ENCODE measurements around the gene INSR.
"Not testable (repeated sequence)": the region's sequence is repeated elsewhere in the genome, so short reads cannot be mapped to it uniquely, and the experiment has no call there.

The INSR gene

DNA sequence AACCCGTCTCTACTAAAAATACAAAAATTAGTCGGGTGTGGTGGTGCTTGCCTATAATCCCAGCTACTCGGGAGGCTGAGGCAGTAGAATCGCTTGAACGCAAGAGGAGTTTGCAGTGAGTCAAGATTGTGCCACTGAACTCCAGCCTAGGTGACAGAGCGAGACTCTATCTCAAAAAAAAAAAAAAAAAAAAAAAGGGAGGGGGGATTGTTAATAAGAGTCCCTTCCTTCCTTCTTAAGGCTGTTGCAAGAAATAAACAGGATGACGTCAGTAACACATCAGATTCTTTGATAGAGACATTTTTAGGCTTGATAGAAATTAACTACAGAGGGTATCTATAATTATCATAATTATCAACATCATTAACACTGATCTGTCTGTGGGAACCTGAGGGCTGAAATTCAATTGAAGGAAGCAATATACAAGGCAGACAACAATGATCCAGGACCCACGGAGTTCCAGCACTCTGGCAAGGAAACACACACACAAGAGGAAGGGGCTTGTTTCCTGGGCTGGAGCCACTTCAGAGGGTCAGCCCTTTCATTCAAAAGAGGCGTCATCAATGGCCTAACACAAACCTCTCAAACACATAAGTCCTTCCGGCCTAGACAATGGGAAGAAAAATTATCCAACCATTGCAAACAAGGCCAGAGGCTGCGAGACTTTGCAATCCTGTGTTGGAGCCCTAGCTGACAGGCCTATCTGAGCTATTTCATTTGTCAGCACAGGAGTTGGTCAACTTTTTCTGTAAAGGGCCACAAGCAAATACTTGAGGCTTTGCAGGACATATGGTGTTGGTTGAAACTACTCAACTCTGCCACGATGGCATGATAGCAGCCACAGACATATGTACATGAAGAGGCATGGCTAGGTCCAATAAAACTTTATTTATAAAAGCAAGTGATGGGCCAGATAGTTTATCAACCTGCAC lies 105.2 kb downstream of the INSR start:
- peak; percentile 41 for DNase-seq

DNA sequence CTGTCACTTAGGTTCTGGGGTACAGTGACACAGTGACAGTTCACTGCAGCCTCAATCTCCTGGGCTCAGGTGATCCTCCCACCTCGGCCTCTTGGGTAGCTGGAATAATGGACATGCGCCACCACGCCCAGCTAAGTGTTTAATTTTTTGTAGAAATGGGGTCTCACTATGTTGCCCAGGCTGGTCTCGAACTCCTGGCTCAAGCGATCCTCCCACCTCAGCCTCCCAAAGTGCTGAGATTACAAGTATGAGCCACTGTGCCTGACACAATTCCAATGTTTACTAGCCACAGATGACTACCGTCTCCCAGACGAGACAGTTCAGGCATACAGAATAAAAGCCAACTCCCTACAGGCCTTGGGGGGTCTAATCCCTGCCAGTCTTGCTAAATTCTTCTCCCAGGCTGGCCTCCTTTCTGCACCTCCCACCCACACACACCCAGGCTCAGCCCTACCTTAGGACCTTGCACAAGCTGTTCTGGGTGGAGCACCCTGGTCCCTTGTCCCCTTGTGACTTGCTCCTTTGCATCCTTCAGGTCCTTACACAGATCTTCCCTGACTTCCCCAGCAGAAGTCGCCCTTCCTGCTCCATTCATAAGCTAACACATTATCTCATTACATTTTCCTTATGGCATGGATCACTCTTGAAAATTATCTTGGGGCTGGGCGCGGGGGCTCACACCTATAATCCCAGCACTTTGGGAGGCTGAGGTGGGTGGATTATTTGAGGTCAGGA lies 106.4 kb downstream of the INSR start:
- no peak for DNase-seq

DNA sequence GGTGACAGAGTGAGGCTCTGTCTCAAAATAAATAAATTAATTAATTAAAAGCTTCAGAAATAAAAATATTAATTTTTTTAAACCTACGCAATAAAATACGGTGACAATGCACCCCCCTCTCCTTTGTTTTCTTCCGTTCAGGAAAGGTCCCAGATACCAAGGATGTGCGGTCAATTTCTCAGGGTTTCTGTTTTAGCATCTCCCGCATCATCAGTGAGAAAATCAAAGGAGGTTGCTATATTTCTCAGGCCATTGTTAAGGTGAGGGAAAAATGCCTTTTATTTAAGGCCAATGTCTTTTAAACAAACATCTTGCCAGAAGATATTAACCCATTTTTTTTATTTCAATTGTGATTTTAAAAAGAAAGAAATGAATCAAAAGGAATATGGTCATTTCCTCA lies 111.7 kb downstream of the INSR start:
- DNase-seq: no peak

DNA sequence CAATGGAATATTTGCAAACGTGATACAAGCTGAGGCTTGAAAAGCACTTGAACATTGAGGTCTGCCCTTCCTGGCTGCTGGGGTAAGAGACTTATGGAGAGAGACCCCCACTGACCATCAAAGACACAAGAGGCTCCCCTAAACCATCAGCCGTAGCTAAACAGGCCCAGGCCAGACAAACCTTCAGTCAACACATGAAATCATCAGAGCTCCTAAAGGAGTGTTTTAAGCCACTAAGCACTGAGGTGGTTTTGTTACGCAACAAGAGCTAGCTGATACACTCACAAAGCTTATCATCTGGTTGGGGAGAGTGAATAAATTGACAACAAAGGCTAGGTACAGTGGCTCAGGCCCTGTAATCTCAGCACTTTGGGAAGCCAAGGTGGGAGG lies 114.3 kb downstream of the INSR start:
- DNase-seq: no peak

DNA sequence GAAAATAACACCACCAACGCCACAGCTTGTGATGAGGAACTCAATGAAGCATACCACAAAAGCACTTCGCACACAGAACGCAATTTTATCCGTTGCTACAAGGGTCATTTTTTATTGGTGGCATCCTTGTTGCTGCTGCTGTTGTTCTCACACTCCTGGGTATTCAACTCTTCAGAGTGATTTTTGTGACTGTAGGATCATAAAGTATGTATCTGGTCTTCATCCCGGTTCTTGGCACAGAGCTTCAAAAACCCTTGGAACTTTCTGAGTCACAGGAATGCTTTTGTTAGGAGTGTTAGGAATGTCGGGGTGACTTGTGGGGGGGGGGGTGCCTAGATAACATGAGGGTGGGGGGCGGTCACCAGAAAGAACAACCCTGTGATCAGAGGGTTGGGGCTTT lies 116.3 kb downstream of the INSR start:
- no peak for DNase-seq

DNA sequence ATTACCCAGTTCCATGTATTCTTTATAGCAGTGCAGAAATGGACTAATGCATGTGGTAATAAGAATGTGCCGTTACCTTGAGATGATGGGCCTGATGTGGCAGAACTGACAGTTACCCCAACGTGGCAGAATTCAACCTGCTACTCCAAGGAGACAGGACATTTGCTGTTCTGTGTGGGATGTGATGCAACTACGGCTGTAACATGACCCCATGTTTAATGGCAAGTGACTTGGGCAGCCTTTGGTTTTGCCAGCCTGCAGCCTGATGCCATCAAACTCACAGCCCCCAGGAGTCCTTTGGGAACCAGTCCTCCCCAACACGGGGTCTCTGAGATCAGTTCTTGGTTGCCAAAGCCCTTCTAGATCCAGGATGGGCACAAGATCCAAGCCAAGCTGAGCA lies 117.4 kb downstream of the INSR start:
- no peak for DNase-seq

DNA sequence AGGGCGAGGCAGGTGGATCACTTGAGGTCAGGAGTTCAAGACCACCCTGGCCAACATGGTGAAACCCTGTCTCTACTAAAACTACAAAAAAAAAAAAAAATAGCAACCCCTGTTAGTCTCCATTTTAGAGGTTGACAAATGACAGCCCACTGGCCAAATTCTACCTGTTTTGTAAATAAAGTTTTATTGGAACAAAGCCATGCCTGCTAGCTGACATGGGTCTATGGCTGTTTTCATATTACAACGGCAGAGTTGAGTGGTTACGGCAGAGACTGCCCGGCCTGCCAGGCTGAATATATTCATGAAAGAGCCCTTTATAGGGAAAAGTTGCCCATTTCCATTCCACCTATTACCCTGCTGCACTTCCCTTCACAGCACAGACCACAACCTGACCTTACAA lies 121.4 kb downstream of the INSR start:
- DNase-seq: no peak

DNA sequence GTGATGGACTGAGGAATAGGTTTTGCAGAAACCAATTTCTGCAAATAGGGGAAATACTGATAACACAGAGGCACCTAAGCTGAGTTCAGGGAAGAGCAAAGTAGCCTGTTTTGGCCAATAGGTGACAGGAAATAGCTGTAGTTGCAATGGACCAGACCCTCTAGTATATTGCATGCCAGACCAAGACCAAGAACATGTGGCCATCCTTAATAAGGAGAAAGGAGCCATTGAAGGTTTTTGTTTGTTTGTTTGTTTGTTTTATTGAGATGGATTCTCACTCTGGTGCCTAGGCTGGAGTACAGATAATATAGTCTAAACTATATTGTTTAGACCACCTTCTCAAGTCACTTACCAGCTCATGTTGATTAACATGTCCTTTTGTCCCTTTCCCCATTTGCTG lies 123.2 kb downstream of the INSR start:
- no peak for DNase-seq

DNA sequence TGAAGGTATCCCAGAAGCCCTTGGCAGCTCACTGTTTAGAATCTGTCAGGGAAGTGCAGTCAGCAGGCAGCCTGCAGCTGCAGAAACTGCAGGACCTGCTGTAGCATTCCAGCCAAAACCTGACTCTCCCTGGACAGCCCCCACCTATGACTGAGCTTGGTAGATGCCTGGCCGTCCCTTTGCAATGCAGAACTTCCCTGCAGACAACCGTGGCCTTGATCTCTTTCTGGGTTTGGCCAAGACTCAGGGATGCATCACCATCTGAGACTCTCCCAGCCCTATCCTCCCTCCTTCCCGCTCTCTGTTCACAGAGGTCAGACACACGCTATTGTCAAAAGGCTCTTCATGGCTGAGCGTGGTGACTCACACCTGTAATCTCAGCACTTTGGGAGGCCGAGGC lies 125.3 kb downstream of the INSR start:
- DNase-seq: no peak

DNA sequence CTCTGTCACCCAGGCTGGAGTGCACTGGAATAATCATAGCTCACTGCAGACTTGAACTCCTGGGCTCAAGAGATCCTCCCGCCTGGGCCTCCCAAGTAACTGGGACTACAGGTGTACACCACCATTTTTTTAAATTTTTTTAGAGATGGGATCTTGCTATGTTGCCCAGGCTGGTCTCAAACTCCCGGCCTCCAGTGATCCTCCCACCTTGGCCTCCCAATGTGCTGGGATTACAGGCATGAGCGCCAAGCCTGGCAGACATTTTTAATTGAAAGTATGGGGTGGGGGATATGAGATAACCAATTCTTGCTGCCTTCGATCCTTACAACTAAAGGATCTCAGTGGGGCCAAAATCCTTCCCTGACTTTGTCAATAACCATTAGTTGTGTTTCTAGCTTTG lies 132.9 kb downstream of the INSR start:
- DNase-seq: no peak

DNA sequence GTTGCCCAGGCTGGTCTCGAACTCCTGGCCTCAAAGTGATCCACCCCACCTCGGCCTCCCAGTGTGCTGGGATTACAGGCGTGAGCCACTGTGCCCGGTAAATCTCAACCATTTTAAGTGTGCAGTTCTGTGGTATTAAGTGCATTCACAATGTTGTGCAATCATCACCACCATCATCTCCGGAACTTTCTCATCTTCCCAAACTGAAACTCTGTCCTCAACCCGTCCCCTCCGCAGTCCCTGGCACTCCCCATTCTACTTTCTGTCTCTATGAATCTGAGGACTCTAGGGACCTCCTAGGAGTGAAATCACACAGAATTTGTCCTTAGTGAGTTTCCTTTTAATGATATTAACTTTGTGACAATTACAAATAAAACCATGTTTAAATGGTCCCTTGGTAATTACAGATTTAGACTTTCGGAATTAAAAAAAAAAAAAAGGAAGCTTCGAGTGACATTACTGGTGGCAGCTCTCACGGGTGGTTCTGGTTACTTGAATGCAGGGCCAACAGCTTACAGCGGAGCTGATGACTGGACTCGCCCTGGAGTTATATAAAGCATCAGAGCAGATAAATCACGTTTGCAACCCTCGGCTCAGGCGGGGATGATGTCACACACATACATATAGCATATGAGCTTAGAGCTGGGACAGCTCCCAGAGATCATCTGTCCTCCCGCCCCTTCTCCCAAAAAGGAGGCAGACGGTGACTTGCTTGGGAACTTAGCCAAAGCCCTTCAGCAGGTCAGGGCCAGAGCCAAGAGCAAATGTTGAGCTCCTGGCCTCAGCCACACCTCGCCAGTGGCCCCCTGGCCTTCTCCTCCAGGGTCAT lies 134.9 kb downstream of the INSR start:
- DNase-seq: peak; percentile 89

DNA sequence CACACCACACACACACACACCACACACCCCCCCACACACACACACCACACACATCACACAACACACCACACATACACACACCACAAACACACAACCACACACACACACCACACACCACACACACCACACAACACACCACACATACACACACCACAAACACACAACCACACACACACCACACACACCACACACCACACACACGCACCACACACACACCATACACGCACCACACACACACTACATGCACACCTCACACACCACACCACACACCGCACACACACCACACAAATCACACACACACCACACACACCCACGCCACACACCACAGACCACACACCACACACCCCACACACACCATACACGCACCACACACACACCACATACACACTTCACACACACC lies 141.2 kb downstream of the INSR start:
- no peak for DNase-seq

DNA sequence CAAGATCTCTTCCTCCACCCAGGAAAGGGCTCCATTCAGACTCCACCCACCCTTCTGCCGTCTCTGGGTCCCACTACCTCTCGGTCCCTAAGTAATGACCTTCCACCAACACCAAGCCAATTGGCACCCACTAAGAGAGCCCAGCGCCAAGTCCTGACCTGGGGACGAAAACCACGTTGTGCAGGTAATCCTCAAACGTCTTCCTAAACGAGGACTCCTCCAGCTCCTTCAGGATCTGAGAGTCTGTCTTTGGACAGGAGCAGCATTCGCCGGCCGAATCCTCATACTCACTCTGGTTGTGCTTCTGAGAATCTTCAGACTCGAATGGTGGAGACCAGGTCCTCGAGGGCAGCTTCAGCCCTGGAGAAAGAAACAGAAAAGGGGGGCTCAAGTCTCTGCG lies 141.6 kb downstream of the INSR start:
- no peak for DNase-seq

DNA sequence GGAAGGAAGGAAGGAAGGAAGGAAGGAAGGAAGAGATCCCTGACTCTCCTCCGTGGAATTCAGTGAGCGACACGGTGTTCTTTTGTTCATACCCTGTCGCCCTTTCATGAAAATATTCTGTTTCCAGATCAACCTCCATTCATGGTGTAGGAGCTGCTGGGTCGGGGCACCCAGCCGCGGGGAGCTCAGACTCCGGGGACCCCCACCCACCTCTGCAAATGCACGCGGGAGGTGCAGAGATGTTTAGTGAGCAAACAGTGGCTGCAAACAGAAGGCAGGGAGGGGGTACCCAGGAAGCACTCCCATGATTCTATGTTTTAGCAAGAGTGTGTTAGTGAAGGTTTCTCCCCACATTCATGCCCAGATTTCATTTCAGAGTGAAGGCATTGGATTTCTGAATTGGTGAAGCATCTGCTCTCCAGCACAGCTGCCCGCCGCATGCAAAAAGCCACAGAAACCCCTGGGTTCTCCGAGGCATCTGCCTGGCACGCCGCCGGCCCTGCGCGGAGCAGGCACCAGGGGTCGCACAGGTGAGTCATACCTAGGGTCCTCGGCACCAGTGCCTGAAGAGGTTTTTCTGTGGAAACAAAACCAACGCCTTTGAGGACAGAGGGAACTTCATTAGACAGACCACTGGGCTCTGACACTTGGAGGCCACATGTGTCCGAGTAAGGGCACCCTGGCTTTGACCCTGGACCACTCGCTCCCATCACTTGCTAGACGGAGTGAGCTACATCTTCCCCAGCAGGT lies 144.1 kb downstream of the INSR start:
- no peak for DNase-seq

DNA sequence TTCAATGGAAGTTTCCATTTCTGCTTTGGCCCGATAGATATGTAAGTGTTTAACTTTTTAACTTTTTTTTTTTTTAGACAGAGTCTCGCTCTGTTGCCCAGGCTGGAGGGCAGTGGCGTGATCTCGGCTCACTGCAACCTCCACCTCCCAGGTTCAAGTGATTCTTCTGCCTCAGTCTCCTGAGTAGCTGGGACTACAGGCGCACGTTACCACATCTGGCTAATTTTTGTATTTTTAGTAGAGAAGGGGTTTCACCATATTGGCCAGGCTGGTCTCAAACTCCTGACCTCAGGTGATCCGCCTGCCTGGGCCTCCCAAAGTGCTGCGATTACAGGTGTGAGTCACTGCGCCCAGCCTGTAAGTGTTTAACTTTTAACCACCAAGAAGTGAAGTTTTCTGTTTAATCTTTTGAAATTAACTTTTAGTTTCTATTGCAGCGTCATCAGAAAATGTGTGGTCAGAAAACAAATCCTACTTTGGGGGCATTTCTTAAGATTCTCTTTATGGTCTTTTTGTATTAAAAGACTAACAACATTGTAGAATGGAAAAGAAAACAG lies 147.0 kb downstream of the INSR start:
- not testable (repeated sequence) for DNase-seq

DNA sequence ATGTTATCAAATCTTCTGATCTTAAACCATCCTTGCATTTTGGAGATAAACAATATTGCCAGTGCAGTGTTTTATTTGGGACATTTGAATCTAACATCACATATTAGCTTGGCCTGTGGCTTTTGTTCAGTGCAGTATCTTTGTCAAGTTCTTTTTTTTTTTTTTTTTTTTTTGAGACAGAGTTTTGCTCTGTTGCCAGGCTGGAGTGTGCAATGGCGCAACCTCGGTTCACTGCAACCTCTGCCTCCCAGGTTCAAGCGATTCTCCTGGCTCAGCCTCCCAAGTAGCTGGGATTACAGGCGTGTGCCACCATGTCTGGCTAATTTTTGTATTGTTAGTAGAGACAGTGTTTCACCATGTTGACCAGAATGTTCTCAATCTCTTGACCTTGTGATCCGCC lies 148.1 kb downstream of the INSR start:
- not testable (repeated sequence) for DNase-seq

DNA sequence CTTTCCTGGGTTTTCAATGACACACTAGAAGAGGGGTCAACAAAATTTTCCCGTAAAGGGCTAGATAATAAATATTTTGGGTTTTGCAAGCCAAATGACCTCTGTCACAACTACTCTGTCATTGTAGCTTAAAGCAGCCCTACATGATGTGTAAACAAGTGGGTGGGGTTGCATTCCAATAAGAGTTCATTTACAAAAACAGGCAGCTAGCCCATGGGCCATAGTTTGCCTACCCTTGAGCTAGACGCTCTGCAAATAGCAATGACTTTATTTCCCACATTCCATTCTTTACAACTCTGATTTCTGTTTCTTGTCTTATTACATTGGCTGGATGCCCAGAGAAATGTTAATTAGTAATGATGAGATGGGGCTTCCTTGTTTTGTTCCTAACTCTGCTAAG lies 148.7 kb downstream of the INSR start:
- no peak for DNase-seq

DNA sequence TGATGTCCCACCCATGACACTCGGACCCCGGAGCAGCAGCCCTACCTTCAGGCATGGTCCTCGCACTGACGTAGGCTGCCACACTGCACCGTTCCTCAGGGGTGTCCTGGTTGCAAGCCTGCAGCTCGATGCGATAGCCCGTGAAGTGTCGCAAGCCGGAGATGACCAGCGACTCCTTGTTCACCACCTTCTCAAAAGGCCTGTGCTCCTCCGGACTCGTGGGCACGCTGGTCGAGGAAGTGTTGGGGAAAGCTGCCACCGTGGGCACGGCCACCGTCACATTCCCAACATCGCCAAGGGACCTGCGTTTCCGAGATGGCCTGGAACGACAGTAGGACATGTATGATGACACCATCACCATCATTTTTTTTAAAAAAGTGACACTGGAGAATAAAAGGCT lies 151.4 kb downstream of the INSR start:
- no peak for DNase-seq

DNA sequence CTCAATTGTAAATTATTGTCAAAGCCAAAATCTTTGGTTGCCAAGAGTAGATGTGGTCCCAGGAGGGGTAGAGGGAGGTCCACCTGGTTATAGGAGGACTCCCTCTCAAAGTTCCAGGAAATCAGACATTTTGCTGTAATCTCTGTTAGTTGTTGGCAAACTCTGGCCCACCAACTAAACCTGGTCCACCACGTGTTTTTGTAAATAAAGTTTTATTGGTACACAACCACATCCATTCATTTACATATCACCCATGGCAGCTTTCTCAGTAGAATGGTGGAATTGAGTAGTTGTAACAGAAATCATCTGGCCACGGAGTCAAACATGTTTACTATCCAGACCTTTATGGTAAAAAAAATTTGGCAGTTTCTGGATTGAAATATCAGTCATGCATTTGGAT lies 154.1 kb downstream of the INSR start:
- DNase-seq: no peak

DNA sequence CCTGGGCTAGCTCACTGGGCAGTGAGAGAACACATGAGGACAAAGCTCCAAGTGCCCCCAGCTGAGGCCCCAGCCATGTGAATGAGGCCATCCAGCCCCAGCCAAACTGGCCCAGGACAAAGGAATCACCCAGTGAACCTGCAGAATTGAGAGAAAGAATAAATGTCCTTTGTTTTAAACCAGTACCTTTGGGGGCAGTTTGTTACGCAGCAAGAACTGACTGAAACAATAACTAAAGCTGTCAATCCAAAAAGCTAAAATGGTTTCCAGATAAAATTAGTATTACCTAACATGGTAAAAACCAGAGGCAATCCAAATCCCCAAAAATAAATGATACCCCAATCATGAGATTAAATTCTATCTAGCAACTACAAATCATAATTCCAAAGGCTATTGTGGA lies 155.1 kb downstream of the INSR start:
- DNase-seq: no peak

DNA sequence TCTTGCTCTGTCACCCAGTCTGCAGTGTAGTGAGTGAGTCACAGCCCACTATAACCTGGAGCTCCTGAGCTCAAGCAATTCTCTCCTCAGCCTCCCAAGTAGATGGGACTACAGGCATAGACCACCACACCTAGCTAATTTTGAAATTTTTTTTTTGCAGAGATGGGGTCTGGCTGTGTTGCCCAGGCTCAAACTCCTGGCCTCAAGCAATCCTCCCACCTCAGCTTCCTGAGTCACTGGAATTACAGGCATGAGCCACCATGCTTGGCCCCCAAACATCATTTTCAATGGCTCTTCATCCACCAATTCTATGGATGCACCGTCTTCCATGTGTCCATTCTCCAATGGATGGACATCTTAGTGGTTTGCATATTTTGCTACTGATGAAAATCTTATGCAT lies 155.8 kb downstream of the INSR start:
- no peak for DNase-seq

DNA sequence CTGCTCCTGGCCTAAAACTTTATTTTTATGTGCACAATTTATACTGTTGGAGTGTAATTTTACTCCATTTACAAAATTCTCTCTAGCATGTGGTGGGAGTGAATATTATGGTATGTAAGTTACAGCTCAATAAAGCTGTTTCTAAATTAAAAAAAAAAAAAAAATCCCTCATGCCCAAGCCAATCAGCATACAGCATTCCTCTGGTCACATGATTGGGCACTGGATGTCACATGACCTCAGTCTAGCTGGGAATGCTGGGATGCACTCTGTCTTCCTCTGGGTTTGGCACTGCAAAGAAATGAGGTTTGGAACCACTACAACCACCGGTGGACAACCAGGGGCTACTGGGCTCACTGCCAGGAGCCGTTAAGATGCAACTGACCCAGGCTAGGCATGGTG lies 157.1 kb downstream of the INSR start:
- DNase-seq: no peak

Data from SHP77 treated with DMSO at 0.1 percent for 48 hours (cell line).